Spinal cord (tissue), 10 donors: Measurements from ENCODE around the gene SBSN. TPM values are rescaled to one million over a fixed set of nuclear protein-coding genes. Genes with fewer than 3 reads are reported as not detected.

Experiments
- DNase-seq, 6 donors: peaks; one replicate each; pipeline versions ENCODE4 v3.0.0 to v3.0.0-alpha.2; 2013 to 2015; ENCODE audit warnings: low spot score in 6 of 6, low read depth in 4 of 6
- H3K27ac ChIP-seq: one replicate; pipeline ENCODE4 v1.5.1; 2013; ENCODE audit warnings: low read depth, low read length, control low read depth
- H3K27me3 ChIP-seq: one replicate; pipeline ENCODE4 v1.6.1; 2013; ENCODE audit warnings: low read length; ENCODE audit not compliant: control insufficient read depth, insufficient read depth
- H3K36me3 ChIP-seq: one replicate; pipeline ENCODE4 v1.6.1; 2013; ENCODE audit warnings: low read length; ENCODE audit not compliant: control insufficient read depth, insufficient read depth
- H3K4me1 ChIP-seq: one replicate; pipeline ENCODE4 v1.6.1; 2013; ENCODE audit warnings: low read length; ENCODE audit not compliant: control insufficient read depth, insufficient read depth
- H3K4me3 ChIP-seq: one replicate; pipeline ENCODE4 v1.5.1; 2013; ENCODE audit warnings: low read depth, low read length, control low read depth
- H3K9me3 ChIP-seq: one replicate; pipeline ENCODE4 v1.6.1; 2013; ENCODE audit warnings: low read length; ENCODE audit not compliant: control insufficient read depth, insufficient read depth
- WGBS: methylation state at CpG from one replicate; pipeline ENCODE4 v1.1.5; 2013; ENCODE audit warnings: missing lambda C conversion rate; ENCODE audit not compliant: insufficient coverage; 5-methylcytosine and 5-hydroxymethylcytosine counted together
- polyA plus RNA-seq, 2 donors: library from polyadenylated mRNA; unstranded; fragments of 120-200 nt; gene quantifications; one replicate each; pipeline ENCODE4 v1.2.1, GENCODE V29; 2013; ENCODE audit not compliant: insufficient read length in 2 of 2
- total RNA-seq, 2 donors: library from RNA; depleted of rRNA in 1 of 2; stranded (reverse); fragments of 120-200 nt in 1 of 2; fragments of >200 nt in 1 of 2; gene quantifications; one replicate each; pipeline versions ENCODE4 v1.2.3 to v1.2.4, GENCODE V29; 2013 to 2014
- donor health status: healthy.

Gene SBSN
- total and polyA plus RNA-seq, 4 donors, result 0.06 to 0.50 (median 0.17) TPM; not detected in 1

DNA sequence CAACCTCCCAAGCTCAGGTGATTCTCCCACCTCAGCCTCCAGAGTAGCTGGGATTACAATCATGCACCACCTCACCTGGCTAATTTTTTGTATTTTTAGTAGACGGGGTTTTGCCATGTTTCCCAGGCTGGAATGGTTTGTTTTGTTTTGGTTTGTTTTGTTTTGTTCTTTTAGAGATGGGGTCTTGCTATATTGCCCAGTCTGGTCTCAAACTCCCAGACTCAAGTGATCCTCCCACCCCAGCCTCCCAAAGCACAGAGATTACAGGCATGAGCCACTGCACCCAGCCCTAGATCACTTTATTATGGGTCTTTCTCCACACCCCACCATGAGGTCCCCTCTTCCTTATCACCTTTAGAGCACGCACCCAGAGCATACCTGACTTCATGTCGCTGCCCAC is 29.9 kb downstream of the SBSN start:
- H3K4me1 ChIP-seq, result peaks cover 8% of the 10 kb centered on the region
- no peak overlapping the region for H3K27ac ChIP-seq
- no peaks in the 10 kb centered on the region for H3K27me3 ChIP-seq
- no peaks in the 10 kb centered on the region for H3K9me3 ChIP-seq
- DNase-seq, result no peak
- H3K36me3 ChIP-seq, result peaks cover 9% of the 10 kb centered on the region
- WGBS, result 89% methylated on average over 2 of the region's 3 CpGs
- H3K4me3 ChIP-seq, result no peak overlapping the region

- Histone ChIP-seq H3K36me3 (peaks cover 9% of the 10 kb centered on the region), H3K27ac (no peak overlapping the region), H3K4me3 (no peak overlapping the region), H3K9me3 (no peaks in the 10 kb centered on the region), H3K4me1 (peaks cover 8% of the 10 kb centered on the region), H3K27me3 (no peaks in the 10 kb centered on the region)
- 82% methylated on average over 14 of the region's 14 CpGs for WGBS
- DNase-seq, result no peak
These were observed 30.7 kb downstream of the SBSN start for GRCh38 chr19:35497406-35497805.

- Histone ChIP-seq H3K4me3 (no peak overlapping the region), H3K4me1 (peaks cover 8% of the 10 kb centered on the region), H3K9me3 (no peaks in the 10 kb centered on the region), H3K27me3 (no peaks in the 10 kb centered on the region), H3K27ac (no peak overlapping the region), H3K36me3 (peaks cover 3% of the 10 kb centered on the region)
- peak in 2 of 6 donors; percentile 69 to 76 for DNase-seq
- WGBS, result 26% methylated on average over 26 of the region's 30 CpGs
These were observed 32.7 kb downstream of the SBSN start for GRCh38 chr19:35495107-35496064.

GRCh38 chr19:35493971-35494370 is 34.1 kb downstream of the SBSN start:
- no peaks in the 10 kb centered on the region for H3K27me3 ChIP-seq
- peaks cover 8% of the 10 kb centered on the region for H3K4me1 ChIP-seq
- no peak for DNase-seq
- 85% methylated on average over 7 of the region's 9 CpGs for WGBS
- H3K36me3 ChIP-seq, result no peaks in the 10 kb centered on the region
- no peak overlapping the region for H3K4me3 ChIP-seq
- H3K9me3 ChIP-seq, result no peaks in the 10 kb centered on the region
- H3K27ac ChIP-seq, result no peak overlapping the region

GRCh38 chr19:35491836-35492360 is 36.2 kb downstream of the SBSN start:
- Histone ChIP-seq H3K4me3 (no peak overlapping the region), H3K27ac (no peak overlapping the region), H3K36me3 (no peaks in the 10 kb centered on the region), H3K4me1 (peaks cover 8% of the 10 kb centered on the region), H3K9me3 (no peaks in the 10 kb centered on the region), H3K27me3 (no peaks in the 10 kb centered on the region)
- DNase-seq, result no peak
- WGBS, result 93% methylated on average over 7 of the region's 9 CpGs

GRCh38 chr19:35490364-35490763 is 37.7 kb downstream of the SBSN start, which contains the start of gene KRTDAP:
Gene KRTDAP (minus strand): TSS chr19:35490464. CDS start chr19:35490442, 22 bp downstream.
- Histone ChIP-seq H3K4me3 (no peak within 1 kb of the TSS), H3K27me3 (no peaks in the 10 kb centered on the region), H3K9me3 (no peaks in the 10 kb centered on the region), H3K4me1 (peaks cover 5% of the 10 kb centered on the region), H3K27ac (no peak within 1 kb of the TSS), H3K36me3 (no peaks in the 10 kb centered on the region)
- DNase-seq, result no peak
- 69% methylated on average over 5 of the region's 9 CpGs for WGBS

GRCh38 chr19:35488677-35489076 is 39.4 kb downstream of the SBSN start:
- Histone ChIP-seq H3K36me3 (no peaks in the 10 kb centered on the region), H3K4me1 (no peaks in the 10 kb centered on the region), H3K4me3 (no peak overlapping the region), H3K27me3 (no peaks in the 10 kb centered on the region), H3K27ac (no peak overlapping the region), H3K9me3 (no peaks in the 10 kb centered on the region)
- 61% methylated on average over 11 of the region's 16 CpGs for WGBS
- no peak for DNase-seq

DNA sequence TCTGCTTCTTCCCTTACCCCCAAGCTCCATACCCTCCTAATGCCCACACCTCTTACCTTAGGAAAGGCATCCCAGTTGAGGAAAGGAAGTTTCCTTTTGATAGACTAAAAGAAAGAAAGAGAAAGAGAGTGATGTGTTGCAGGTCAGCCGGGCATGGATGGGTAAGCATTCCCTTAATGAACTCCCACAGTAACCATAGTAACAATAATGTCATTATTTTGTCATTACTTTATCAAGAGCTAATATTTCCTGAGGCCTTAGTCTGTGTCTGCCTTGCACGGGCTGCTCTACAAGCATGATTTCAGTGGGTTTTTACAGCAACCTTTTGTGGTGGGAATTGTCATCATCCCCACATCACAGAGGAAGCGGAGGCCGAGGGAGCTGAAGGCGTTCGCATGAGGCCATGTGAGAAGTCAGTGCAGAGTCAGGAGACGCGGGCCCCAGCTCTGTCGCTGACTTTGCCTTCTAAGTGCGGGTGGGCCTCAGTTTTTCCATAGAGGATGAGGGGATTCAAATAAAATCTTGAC is 40.4 kb downstream of the SBSN start:
- no peaks in the 10 kb centered on the region for H3K27me3 ChIP-seq
- H3K27ac ChIP-seq, result no peak overlapping the region
- H3K4me1 ChIP-seq, result no peaks in the 10 kb centered on the region
- DNase-seq, result peak in 1 of 6 donors; percentile 28
- WGBS, result 100% methylated on average over 1 of the region's 10 CpGs
- H3K36me3 ChIP-seq, result no peaks in the 10 kb centered on the region
- H3K9me3 ChIP-seq, result no peaks in the 10 kb centered on the region
- H3K4me3 ChIP-seq, result no peak overlapping the region

GRCh38 chr19:35486268-35486708 is 41.8 kb downstream of the SBSN start:
- Histone ChIP-seq H3K4me3 (no peak overlapping the region), H3K4me1 (no peaks in the 10 kb centered on the region), H3K27me3 (no peaks in the 10 kb centered on the region), H3K36me3 (no peaks in the 10 kb centered on the region), H3K27ac (no peak overlapping the region), H3K9me3 (no peaks in the 10 kb centered on the region)
- WGBS, result 100% methylated on average over 1 of the region's 3 CpGs
- DNase-seq, result no peak
